SIG-M5 treated with dmso at 0.1 percent for 504 hours (cell line): ENCODE data around the gene SEPHS2.
A peak's percentile ranks its signal among the peaks of the same experiment; 100 is the strongest.

Experiments
- DNase-seq: peaks from one replicate; lab custom pipeline; 2025; ENCODE audit not compliant: unreplicated experiment; lab: John Stamatoyannopoulos, UW

The SEPHS2 gene

GRCh38 chr16:30430428-30430970 lies 15.2 kb downstream of the SEPHS2 start:
- DNase-seq = no peak

- peak; percentile 100 for DNase-seq
These were observed 15.8 kb downstream of the SEPHS2 start, which contains the start of gene DCTPP1 for GRCh38 chr16:30429678-30430427. TSS of gene DCTPP1 (minus strand) at chr16:30430030. CDS start at chr16:30429980, 50 bp downstream.

DNA sequence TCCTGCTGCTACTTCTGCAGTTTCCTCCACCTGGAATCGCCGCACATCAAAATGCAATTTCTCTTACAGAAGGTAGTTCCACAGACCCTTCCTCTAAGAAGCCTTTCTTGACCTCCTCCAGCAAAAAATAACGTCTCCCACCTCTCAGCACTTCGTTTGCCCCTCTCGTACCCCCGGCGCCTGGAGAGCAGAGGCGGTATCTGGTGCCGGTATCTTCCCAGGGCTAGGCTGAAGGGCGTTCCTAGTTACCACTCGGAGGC lies 16.3 kb downstream of the SEPHS2 start:
- DNase-seq = no peak

DNA sequence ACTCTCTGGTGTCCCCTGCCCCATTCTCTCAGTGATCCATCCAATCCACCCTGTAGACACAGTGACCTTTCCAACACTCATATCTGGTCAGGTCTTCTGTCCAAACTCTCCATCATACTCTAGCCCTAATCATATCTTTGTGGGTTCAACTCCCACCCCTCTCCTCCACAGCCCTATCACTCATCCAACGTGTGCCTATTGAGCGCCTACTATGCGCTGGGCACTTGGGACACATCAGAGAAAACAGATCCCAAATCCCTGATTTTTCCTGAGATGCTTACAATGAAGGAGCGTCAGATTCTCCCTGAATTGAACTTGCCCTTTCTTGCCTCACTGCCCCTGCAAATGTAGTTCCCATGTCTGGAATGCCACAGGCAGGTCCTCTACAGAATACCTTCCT lies 17.6 kb downstream of the SEPHS2 start:
- no peak for DNase-seq

DNA sequence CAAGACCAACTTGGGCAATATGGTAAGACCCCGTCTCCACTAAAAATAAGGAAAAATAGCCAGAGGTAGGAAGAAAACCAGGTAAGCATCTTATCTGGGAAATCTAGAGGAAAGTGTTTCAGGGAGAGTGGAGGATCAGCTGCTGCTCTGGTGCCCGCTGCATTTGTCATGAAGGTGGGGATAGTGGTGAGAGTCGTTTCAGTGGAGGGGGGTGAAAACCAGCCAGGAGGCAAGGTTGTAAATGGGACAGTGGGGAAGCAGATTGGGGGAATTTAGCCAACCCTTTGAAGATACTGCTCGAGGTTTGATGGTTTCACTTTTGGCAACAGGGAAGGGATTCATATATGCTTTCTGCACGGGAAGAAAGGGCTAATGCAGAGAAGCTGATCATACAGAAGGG lies 24.7 kb downstream of the SEPHS2 start:
- DNase-seq = no peak

DNA sequence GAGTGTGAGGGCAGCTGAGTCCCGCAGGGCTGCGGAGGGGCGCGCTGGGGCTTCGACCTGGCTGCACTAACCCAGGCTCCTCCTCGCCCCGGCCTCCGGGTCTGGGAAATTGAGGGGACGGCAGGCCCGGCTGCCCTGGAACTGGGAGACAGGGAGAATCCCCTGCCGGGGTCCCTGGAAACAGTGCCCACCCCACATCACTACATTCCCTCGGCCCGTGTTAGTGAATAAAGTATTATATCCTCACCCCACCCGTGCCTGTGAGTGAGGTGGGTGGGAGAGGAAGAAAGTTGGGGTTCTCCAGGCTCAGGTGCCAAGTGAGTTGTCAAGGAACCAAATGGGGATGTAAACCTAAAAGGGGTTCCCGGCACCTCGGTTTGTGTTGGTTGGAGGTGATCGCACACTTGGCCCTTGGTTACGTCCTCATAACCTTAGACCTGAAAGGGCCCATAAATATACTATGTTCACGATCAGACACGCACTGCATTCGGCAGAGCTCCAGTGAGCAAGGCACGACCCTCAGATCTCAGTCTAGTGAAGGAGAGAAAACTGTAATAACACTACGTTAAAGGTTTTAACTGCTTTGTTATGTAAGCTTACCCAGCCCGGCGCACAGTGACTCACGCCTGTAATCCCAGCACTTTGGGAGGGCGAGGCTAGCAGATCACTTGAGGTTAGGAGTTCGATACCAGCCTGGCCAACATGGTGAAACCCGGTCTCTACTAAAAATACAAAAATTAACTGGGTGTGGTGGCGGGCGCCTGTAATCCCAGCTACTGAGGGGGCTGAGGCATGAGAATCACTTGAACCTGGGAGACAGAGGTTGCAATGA lies 27.1 kb downstream of the SEPHS2 start:
- peak; percentile 47 for DNase-seq

- peak; percentile 88 for DNase-seq
These were observed 27.9 kb downstream of the SEPHS2 start for GRCh38 chr16:30417529-30418349.

DNA sequence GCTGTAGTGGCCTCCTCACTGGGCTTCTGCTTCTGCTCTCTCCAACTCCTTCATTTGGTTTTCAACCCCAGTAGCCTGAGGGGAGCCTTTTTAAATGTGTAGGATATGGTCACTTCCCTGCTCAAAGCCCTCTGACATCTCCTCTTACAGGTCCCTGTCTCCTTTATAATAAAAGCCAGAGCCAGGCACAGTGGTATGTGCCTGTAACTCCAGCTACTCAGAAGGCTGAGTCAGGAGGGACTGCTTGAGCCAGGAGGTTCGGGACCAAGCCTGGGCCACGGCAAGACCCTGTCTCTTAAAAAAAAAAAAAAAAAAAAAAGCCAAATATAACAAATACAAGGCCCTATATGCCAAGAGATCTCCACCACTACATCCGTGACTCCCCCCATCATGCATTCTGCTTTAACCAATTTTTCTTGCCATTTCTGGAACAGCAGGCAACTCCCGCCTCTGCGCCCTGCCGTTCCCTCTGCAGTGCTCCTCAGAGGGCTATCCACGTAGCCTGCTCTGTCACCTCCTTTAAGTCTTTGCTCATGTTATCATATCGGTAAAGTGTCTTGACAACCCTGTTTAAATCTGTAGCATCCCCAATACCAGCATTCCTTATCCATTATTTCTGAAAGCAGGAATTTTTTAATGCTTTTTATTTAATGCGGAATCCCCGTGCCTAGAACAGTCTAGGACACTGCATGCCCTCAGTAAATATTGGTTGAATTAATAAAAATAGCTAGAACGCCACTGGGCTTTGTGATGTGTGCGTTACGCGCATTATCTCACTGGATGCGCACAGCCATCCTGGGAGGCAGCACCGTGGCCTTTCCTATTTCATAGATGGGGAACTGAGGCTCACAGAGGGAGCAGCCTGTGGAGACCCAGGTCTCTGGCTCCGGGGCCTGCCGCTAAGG lies 28.8 kb downstream of the SEPHS2 start:
- DNase-seq = no peak

DNA sequence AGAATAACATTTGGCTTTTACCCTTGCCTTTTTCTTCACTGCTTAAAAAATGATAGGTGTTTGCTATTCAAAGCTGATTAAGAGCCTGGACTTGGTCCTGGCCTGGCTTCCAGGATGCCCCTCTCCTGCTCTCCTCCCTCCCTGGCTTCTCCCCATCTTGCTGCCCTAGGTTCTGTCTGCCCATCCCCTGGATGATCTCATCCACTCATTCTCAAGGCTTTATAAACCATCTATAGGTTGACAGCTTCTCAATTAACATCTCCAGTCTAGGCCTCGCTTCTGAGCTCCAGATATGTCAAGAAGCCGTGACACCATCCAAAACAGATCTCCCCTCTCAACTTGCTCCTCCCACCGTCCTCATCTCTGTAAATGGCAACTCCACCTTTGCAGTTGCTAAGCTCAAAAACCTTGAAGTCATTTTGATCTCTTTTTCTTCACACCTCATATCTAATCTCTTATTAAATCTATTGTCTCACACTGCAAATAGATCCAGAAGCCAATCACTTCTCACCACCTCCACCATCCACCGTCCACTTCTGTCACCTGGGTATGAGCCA lies 29.5 kb downstream of the SEPHS2 start:
- DNase-seq = no peak

GRCh38 chr16:30414159-30414558 lies 31.5 kb downstream of the SEPHS2 start:
- no peak for DNase-seq

- no peak for DNase-seq
These were observed 32.4 kb downstream of the SEPHS2 start for GRCh38 chr16:30413112-30413806.

GRCh38 chr16:30409125-30410060 lies 36.3 kb downstream of the SEPHS2 start:
- DNase-seq = peak; percentile 85

- DNase-seq = no peak
These were observed 37.7 kb downstream of the SEPHS2 start for GRCh38 chr16:30407804-30408534.

GRCh38 chr16:30407102-30407803 lies 38.4 kb downstream of the SEPHS2 start, which contains the start of gene ZNF771:
TSS of gene ZNF771 (plus strand) at chr16:30407606. CDS start at chr16:30408054, 448 bp downstream.
- peak; percentile 79 for DNase-seq

DNA sequence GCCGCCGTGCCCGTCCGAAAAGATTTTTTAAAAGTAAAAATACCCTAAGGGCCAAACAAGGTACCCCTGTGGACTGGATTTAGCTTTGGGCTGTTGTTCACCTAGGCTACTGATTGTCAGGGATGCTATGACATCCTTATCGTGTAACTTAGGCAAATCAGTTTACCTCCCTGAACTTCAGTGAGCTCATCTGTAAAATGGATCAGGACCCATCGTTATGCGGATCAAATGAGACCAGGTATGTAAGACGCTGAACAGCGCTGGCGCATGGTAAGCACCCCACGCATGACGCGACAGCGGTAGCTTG lies 38.9 kb downstream of the SEPHS2 start:
- DNase-seq = no peak

DNA sequence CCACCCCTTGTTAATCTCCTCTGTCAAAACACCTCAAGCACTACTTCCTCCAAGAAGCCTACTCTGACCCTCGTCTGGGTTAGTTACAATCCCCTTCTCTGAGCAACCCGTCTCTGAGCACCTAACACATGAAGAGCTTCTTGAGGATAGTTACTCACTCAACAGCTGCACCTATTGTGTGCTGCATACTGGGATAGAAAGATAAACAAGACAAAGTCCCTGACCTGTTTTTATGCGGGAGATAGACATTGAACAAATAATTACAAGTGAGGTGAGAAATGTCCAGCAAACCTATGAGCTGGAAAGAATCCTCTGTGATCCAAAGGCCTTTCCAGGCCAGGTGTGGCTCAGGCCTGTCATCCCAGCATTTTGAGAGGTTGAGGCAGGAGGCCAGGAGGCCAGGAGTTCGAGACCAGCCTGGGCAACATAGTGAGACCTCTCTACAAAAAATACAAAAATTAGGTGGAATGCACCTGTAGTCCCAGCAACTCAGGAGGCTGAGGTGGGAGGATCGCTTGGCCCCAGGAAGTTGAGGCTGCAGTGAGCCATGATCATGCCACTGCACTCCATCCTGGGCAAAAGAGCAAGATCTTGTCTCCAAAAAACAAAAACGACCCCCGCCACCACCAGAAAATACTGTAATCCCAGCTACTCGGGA lies 43.8 kb downstream of the SEPHS2 start:
- no peak for DNase-seq
